Measurements from ENCODE around the gene REM2. TPM values are rescaled to one million over a fixed set of nuclear protein-coding genes. Genes with fewer than 3 reads are reported as not detected.
A peak's percentile ranks its signal among the peaks of the same experiment; 100 is the strongest.

REM2 gene
- total RNA-seq, 1 experiment from 2014 or later: 1.2 TPM

- H3K4me2 ChIP-seq (ENCODE audit: insufficient read depth, insufficient read length, low read length): peak overlapping the region; percentile 73
- H3K36me3 Mint-ChIP-seq (ENCODE audit: insufficient read depth in 1 of 3, low read depth in 3 of 3): peaks cover 0 to 11% (median 6%) of the 10 kb centered on the region in 3 experiments; a peak in 3 of 7 replicates
- no CpG with 5 or more reads among the region's 21 CpGs for WGBS (ENCODE audit: extremely low coverage, insufficient read length, low lambda C conversion rate)
Measured at GRCh38 chr14:22885975-22886374, 3.0 kb downstream of the REM2 start.

More at GRCh38 chr14:22885975-22886374, 3.0 kb downstream of the REM2 start:
- no peaks in the 10 kb centered on the region for H3K79me2 ChIP-seq (ENCODE audit: insufficient read depth, low read length)
- H3K27ac ChIP-seq (ENCODE audit: insufficient read length, low read depth, low read length): no peak overlapping the region
- no peak overlapping the region for H4K5ac ChIP-seq (ENCODE audit: insufficient read length, low read depth, low read length)
- no peak overlapping the region for H2BK5ac ChIP-seq (ENCODE audit: insufficient read length, low read length)
- H3K27me3 Mint-ChIP-seq (ENCODE audit: low read depth): peaks cover 37% of the 10 kb centered on the region
- peak overlapping the region in 1 of 3 experiments; percentile 33; a peak in 1 of 7 replicates for H3K27ac Mint-ChIP-seq
- H3K18ac ChIP-seq (ENCODE audit: insufficient read length, low read depth, low read length): no peak overlapping the region
- H3K23ac ChIP-seq (ENCODE audit: insufficient read length, low read depth, low read length): no peak overlapping the region
- H3K56ac ChIP-seq (ENCODE audit: insufficient read length, low read depth, low read length): no peak overlapping the region
- H3K23me2 ChIP-seq (ENCODE audit: insufficient read length, low read depth, low read length, poor library complexity, severe bottlenecking): peaks cover 13% of the 10 kb centered on the region
- peak overlapping the region; percentile 6 for H3K9ac ChIP-seq (ENCODE audit: extremely low read depth, insufficient read length, low read length)
- H2BK12ac ChIP-seq (ENCODE audit: insufficient read length, low read depth, low read length): no peak overlapping the region
- H3K9me3 ChIP-seq (ENCODE audit: control insufficient read depth, low read depth, low read length): no peaks in the 10 kb centered on the region
- H4K91ac ChIP-seq (ENCODE audit: insufficient read length, low read depth, low read length): no peak overlapping the region
- no peak for DNase-seq
- peaks cover 35 to 42% of the 10 kb centered on the region in 2 experiments for H3K4me1 Mint-ChIP-seq
- no peaks in the 10 kb centered on the region for H3K79me1 ChIP-seq (ENCODE audit: insufficient read depth, low read depth, low read length, poor library complexity, severe bottlenecking)
- H4K8ac ChIP-seq (replicated peaks; ENCODE audit: insufficient read length, low read depth, low read length): no peak overlapping the region
- H3K4me3 Mint-ChIP-seq: peak overlapping the region; percentile 87 to 93
- H3K9me3 Mint-ChIP-seq: no peaks in the 10 kb centered on the region; a peak in 1 of 5 replicates
- no peak overlapping the region for H3T11ph ChIP-seq (ENCODE audit: low read length)
- no peak overlapping the region for H2AK5ac ChIP-seq (ENCODE audit: insufficient read length, low read length)
- H3K4ac ChIP-seq (ENCODE audit: low read depth, low read length): no peak overlapping the region
- no peak overlapping the region for H2BK120ac ChIP-seq (ENCODE audit: low read depth, low read length, poor library complexity, severe bottlenecking)
- no peak overlapping the region for H2BK20ac ChIP-seq (ENCODE audit: low read depth, low read length, poor library complexity, severe bottlenecking)
- peak overlapping the region; percentile 10; the same call in 1 of the 2 replicates for H3K14ac ChIP-seq (ENCODE audit: insufficient read depth, low read length)
- H4K20me1 ChIP-seq (ENCODE audit: control insufficient read depth, insufficient read depth, insufficient read length): no peaks in the 10 kb centered on the region
- H3K4me1 ChIP-seq (ENCODE audit: insufficient read depth, low read length): no peaks in the 10 kb centered on the region; the same call in 1 of the 2 replicates
- H2BK15ac ChIP-seq (ENCODE audit: low read depth, low read length): no peak overlapping the region
- no peak overlapping the region for H2AFZ ChIP-seq (ENCODE audit: low read length)
- no peak for TF ChIP-seq CTCF (conservative IDR thresholded peaks at IDR 0.05)
- peaks cover 3% of the 10 kb centered on the region; the same call in 1 of the 2 replicates for H3K27me3 ChIP-seq (ENCODE audit: insufficient read depth, low read length)
